NCI-H748 treated with DMSO at 0.1 percent for 48 hours (cell line): ENCODE results near the gene AQP7.
"Not testable (repeated sequence)": the region's sequence is repeated elsewhere in the genome, so short reads cannot be mapped to it uniquely, and the experiment has no call there.

Experiments
- DNase-seq: peaks from one replicate; lab custom pipeline; 2025; lab: John Stamatoyannopoulos, UW

AQP7 gene

DNA sequence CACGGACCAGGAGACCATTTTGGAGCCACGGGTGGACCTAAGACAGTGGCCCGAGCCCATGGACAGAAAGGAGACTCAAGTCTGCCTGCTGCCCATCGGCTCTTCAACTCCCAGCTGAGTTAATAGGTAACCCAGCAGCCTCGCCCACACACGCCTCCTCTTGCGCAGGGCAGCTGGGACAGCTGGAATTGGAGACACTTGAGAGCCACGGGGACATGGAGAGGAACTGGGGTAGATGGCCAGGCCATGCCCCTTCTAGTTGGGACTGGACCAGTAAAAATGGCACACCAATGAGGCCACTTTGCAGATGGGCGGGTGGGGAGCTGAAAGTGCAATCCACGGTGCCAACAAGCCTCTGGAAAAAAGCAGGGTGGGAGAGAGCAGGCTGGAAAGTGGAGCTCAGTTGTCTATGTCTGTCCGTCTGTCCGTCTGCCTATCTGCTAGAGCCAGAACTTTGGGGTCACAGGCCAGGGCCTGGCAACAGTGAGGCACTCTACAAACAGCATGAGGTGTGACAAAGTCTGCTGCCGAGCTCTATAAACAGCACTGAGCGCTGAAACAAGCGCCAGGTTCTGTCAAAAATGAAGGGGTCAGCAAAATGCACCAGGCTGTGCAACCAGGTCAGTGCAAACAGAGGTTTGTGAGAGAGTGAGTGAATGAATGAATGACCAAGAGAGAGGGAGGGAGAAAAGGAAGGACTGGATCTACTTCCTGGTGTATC lies 7.0 kb downstream of the AQP7 start:
- DNase-seq, result not testable (repeated sequence)

DNA sequence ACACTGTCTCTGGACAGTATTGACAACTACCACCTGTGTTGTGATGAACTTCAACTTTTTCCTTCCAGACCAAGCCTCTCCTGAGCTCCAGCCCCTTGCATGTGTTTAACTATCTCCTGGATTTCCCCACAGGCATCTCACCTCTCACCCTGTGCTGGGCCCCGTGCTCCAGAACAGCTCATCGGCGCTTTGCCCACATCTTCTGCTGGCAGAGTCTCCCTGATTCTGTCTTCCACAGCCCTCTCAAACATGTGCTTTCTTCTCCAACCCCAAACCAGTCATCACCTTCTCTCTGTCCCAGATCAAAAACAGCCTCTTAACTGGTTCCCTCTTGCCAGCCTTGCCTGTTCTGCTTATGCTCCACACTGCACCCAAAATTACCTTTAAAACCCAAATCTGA lies 8.4 kb downstream of the AQP7 start:
- not testable (repeated sequence) for DNase-seq

DNA sequence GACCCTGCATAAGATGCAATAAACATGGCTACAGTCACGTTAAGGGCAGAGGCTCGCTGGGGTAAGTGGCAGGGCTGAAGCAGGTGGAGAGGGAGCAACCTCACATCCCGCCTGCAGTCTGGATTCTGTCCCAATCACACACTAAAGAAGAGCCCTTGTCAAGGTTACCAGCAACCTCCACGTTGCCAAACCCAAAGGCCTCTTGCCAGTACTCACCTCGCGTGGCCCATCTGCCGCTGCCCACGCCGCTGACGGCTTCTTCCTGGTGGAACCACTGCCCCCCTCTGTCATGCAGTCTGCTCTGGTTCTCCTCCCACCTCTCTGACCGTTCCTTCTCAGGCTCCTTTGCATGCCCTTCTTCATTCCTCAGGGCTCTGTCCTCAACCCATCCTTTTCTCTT lies 8.8 kb downstream of the AQP7 start:
- DNase-seq, result no peak

DNA sequence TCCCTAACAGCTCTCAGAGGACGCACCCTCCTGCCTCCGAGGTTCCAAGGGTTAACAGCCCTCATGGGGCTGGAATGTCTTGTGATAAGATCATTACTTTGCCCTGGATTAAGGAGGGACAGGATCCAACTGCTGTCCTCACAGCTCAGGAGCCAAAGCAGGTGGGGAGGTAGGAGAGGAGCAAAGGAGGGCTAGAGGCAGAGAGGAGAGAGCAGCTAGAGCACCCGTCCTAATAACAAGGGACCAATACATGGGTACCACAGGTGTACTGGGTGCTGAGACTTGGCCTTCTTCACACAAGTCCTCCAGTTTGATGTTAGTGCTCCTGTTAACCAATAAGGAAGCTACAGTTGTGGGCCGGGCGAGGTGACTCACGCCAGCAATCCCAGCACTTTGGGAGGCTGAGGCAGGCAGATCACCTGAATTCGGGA lies 9.8 kb downstream of the AQP7 start:
- DNase-seq, result not testable (repeated sequence)

DNA sequence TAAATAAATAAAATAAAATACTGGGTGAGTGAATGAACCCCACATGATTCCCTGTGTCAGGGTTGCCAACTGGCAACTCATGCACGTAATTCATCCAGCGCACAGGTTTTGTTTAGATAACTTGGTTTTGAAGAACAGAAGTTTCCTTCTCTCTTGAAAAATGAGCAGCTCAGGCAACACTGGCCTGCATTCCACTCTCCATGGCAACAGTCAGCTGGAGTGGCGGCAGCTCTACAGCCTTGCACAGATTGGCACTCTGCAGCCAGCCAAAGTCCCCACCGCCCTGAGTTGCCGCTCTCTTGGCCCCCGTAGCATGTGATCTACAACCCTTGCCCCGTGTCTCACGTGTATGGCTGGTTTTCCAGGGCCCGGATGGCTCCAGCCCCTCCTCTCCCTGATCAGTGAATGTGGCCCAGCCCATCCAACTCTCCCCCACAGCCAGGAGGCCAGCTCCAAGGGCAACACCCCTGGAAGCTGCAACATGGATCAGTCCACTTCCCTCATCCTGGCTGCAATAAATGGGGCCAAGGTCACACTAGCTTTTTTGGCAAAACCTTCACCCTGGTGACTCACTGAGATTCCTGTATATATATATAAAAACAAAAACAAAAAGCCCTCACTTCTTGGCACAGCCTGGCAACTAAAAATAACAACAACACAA lies 11.1 kb downstream of the AQP7 start:
- DNase-seq, result not testable (repeated sequence)

DNA sequence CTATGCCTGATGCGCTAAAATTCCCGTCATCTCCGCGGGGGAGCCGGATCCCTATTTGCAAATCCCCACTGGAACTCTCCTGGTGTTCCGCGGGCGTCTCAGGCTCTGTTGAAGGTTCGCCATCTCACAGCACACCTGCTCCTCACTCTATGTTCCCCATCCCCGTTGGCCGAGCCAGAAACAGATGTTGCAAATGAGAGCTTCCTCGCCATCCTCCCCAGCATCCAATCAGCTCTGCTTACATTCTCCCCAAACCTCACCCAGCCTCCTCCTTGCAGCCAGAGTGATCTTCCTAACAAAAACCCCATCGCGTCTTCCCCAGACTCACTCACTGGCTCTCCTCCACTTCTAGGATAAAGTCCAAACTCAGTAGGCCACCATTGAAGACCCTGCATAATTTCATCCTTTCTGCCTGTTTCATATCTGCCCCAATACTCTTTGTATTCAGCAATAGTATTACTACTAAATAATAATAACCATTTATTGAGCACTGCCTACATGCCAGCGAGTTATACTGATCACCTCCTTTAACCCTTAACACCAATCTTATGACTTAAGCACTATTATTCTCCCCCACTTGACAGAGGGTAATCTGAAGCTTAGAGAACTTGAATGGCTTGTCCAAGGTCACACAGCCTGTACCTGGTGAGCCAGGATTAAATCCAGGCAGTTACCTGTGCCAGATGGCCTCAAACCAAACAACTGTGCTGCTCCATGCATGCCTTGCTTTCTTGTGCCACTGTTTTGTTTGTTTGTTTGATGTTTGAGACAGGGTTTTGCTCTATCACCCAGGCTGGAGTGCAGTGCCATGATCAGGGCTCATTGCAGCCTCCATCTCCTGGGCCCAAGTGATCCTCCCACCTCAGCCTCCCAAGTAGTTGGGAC lies 14.0 kb downstream of the AQP7 start:
- no peak for DNase-seq

DNA sequence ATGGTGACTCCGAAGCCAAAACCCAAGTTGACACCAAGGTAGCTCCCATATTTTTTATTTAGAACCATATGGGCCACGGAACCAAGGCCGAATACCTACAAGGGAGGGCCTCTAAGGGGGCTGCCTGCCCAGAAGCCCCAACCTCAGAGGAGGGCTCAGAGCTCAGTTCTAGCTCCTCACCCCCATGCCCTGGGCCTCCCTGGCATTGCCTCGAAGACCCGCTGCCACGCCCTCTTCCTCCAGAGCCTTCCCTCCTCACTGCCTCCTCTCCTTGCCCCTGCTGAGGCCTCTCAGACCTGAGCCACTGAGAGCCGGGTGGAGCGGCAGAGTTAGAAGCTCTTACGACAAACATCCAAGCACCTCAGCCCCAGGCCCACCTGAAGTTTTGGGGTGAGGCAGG lies 15.4 kb downstream of the AQP7 start:
- not testable (repeated sequence) for DNase-seq

DNA sequence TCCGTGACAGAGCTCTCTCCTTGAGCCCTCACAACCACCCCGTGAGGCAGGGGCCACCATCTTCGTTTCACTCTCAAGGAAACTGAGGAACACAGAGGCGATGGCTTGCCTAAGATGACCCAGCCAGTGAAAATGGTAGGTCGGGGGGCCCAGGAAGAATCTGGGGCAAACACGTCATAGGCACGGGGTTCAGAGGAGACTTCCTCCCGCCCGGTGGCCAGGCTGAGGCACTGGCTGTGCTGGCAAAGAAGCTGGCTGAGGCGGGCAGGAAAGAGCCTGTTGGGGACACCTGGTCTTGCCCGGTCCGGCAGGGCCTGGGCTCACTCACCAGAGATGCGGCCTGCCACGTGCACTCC lies 15.7 kb downstream of the AQP7 start:
- not testable (repeated sequence) for DNase-seq

DNA sequence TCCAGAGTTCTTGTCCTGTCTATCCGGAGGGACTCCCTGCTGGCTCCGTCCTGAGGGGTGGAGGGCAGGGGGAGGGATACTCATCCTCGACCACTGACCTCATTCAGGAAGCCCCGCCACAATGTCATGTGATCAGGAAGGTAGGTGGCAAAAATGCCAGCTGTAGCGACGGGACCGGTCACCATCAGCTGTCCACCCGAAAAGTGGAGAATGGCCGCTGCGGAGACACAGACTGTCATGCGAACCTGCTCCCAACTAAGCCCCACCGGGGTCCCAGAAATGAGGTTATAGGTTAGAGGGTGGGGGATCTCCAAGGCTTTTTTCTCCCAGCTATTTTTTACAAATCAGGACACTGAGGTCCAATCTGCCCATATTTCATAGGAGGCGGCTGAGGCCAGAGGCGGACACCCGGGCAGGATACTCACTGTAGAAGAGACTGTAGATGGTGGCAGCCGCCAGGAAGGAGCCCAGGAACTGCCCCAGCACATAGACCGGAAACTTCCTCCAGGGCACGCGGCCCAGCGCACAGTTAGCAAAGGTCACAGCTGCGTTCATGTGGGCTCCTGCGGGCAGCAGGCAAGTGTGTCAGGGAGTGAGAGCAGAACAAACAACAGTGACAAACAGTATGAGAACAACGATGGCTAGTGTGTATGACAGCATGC lies 16.3 kb downstream of the AQP7 start:
- not testable (repeated sequence) for DNase-seq

DNA sequence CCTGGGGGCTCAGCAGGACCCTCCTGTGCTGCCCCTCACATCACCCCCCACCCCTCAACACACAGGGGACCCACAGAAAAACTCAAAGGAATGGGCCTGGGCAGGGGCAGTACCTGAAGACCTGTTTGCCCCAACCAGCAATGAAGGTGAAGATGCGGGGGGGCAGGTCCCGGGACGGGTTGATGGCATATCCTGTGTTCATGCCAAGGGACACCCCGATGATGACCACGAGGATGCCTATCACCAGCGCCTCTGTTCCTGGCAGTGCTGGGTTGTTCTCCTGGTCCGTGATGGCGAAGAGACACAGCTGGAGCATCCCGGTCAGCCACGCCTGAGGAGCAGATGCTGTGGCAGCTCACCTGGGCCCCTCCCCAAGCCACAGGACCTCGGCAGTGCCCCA lies 16.8 kb downstream of the AQP7 start:
- not testable (repeated sequence) for DNase-seq

DNA sequence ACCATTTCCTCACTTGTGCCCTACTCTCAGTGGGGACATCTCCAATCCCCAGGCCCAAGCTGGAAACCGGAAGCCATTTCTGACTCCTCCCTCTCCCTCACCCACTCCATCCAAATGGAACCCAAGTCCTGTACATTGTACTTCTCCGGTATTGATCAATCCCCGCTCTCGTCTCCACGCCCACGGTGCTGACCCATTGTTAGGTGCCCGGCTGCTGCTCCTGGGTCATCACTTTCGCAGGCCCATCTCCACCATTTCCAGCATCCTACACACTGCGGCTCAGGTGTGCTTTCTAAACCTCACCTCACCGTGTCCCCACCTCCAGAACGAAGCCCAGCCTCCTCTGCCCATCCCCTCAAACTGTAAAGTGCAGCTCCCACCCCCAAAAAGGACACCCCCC lies 19.0 kb downstream of the AQP7 start:
- not testable (repeated sequence) for DNase-seq

DNA sequence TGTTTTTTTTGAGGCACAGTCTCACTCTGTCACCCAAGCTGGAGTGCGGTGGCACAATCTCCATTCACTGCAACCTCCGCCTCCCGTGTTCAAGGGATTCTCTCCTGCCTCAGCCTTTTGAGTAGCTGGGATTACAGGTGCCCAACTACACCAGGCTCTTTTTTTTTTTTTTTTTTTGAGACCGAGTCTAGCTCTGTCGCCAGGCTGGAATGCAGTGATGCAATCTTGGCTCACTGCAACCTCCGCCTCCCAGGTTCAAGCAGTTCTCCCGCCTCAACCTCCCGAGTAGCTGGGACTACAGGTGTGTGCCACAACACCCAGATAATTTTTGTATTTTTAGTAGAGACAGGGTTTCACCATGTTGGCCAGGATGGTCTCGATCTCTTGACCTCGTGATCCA lies 20.0 kb downstream of the AQP7 start:
- DNase-seq, result not testable (repeated sequence)

DNA sequence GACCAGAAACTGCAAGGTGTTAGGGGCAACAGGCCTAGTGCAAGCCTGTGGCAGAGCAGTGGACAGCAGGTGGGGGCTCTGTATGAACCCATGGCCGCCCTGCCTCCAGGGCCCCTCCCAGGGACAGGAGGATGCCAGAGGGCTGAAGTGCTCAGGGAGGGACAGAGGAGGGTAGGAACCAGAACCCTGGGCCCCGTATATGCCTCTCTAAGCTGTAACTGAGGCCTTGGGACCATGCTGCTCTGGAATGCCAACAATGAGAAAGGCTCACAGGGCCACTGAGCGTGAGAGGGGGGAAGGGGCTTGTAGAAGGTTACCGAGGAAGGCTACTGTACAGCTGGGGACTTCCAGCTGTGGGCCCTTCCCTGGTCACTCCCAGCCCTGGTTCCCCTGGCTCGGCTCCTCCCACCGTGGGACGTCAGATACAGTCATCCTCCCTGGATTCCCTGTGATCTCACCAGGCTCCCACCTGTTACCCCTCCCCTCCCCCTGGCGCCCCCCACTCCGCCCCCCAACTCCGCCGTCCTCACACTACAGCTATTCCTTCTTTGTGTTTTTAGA lies 21.1 kb downstream of the AQP7 start:
- DNase-seq, result no peak

DNA sequence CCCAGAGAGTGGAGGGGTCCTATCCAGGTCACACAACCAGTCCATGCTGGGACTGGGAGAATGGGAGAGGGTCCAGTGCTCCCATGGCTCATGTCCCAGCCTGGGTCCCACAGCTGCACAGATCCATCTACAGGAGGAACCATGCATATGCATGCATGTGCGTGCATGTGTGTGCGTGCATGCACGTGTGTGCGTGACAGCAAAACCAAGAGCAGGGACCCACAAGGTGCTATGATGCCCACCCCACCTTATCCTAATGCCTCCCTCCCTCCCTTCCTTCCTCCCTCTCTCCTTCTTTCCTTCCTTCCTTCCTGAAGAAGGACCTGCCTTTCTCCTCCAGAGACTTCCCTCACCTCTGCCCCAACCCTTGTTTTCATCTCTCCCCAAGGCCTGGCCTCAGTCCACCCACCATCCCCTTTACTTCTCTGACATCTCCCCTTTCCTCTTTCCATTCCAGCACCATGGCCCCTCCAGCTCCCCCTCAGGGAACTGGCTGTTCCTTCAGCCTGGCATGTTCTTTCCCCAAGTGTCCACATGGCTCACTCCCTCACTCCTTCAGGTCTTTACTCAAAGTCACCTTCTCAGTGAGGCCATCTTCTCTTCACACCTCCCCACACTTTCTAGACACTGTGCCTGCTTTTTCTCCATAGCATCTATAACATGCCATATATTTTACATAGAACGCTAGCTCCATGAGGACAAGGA lies 21.8 kb downstream of the AQP7 start:
- DNase-seq, result no peak

DNA sequence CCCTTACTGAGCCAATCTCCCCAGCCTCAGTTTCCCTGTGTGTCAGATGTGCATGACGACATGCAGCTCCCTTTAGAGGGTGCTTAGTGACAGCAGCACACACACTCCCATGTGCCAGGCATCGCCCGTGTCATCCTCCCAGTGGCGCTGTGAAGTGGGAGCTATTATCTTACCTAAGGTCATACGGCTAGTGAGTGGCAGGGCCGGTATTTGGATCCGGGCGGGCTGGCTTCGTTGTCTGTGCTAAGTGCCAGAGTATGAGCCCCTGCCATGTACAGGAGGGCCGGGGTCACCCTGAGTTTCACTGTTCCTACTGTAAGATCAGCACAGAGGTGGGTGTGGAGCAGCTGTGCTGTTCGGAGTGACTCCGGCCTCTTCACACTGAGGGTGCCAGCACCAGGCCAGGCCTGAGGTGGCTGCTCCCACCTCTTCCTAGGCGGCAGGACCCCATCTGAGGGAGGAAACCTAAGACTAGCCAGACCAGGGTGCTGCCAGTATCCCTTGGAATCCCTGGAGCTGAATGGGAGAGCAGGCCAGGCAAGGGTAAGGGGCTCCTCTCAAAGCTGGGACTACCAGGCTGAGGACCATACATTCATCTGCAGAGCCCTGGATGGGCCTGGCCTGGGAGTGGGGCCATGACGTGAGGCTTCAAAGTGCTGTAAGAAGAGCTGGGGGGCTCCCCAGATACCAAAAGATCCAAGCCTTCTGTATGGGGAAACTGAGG lies 22.5 kb downstream of the AQP7 start:
- no peak for DNase-seq

DNA sequence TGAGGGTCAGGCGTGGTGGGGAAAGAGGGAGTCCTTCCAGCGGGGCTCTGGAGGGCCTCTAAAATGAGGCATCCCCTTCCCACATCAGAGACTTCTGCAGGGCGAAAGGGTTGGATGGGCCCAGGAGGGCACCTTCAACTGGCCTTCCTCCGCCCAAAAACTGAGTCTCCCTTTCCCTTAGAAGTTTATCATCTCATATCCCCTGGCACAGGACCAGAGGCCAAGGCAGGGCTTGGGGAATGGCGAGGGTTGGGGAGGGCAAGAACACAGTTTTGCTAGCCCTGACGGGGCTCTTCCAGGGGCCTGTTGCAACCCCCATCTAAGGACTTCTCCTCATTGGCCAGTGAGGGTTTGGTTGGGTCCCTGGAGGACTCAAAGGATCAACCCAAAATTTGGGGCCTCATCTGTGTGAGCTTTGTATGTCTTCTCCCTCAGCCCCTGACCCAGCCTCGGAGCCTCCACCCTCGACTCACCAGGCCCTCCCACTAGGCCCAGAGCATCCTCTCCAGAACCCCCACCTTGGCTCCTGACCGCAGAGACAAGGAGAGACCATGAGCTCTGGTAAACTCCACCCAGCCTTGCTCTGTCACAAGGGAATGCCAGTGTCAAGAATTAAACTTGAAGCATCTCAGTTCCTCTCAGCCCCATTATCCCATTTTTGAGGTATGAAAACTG lies 24.1 kb downstream of the AQP7 start:
- no peak for DNase-seq

DNA sequence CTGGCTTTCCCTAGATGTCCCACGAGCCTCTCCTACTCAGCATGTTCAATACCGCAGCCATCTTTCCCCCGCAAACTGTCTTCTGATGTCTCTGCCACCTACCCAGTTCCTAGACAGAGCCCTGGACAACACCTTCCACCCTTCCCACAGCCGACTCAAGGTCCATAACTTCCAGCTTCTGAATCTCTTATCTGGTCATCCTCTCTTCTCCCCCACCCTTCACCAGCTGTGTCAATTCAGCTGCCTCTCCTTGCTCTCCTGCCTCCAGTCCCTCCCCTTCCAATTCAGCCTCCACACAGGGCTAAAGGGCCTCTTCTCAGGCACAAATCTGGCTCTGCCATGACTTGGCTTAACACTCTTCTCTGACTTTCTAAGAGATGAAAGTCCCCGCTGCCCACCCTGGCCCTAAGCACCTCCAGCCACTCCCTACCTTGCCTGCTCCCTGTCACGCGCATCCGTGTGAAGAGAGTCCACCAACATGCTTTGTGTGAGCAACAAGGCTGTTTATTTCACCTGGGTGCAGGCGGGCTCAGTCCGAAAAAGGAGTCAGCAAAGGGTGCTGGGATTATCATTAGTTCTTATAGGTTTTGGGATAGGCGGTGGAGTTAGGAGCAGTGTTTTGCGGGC lies 25.2 kb downstream of the AQP7 start:
- no peak for DNase-seq

DNA sequence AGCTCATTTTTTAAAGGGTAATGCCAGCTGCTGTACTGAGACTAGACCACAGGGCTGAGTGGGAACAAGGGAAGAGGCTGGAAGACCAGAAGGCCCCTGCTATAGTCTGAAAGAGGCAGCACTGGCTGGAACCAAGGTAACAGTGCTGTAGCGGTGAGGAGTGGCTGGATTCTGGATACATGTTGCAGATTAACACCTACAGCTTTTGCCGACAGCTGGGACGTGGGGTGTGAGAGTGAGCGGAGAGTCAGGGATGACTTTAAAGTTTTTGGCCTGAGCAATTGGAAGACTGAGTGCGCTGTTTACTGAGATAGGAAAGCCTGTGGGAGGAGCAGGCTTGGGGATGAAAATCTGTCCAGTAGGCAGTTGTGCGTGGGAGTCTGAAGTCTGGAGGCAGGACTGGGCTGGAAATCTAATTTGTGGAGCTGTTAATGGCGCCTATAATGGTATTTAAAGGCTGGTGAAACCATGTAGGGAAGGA lies 26.5 kb downstream of the AQP7 start:
- DNase-seq, result no peak

DNA sequence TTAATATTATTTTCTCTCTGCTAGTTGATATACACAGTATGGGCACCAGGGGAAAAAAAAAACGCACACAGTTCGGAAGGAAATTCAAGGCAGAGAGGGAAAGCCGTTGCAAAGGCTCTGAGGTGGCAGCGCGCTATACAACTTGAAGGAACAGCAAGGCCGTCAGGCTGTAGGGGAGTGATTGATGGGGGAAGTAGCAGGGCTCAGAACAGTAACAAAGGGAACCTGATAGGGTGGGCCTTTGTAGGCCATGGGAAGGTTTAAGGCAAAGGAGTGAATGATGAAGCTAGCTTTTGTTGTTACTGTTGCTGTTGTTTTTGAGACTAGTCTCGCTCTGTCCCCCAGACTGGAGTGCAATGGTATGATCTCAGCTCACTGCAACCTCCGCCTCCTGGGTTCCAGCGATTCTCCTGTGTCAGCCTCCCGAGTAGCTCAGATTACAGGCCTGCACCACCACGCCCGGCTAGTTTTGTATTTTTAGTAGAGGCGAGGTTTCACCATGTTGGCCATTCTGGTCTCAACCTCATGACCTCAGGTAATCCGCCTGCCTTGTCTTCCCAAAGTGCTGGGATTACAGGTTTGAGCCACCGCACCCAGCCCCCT lies 27.0 kb downstream of the AQP7 start:
- no peak for DNase-seq
